ENCODE results near the gene HSD11B2.

The HSD11B2 gene

GRCh38 chr16:67436640-67437193 is 5.8 kb downstream of the HSD11B2 start:
- DNase-seq, result no peak

DNA sequence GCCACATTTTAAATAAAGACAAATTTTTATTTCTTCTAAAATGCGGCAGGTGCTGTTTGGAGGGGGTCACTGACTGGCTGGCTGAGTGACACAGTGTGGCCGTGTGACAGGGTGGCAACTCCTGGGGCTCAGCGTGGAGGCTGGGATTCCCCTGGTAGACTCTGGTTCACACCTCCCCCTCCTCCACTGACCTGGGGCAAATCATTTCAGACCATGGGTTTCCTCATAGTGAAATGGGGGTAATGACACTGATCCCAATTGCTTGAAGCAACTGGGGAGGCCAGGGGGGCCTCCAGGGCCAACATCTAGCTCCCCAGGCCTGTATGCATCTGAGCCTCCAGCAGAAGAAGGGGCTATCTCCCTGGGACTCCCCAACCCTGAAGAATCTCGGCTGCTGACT is 6.6 kb downstream of the HSD11B2 start:
- DNase-seq, result no peak

DNA sequence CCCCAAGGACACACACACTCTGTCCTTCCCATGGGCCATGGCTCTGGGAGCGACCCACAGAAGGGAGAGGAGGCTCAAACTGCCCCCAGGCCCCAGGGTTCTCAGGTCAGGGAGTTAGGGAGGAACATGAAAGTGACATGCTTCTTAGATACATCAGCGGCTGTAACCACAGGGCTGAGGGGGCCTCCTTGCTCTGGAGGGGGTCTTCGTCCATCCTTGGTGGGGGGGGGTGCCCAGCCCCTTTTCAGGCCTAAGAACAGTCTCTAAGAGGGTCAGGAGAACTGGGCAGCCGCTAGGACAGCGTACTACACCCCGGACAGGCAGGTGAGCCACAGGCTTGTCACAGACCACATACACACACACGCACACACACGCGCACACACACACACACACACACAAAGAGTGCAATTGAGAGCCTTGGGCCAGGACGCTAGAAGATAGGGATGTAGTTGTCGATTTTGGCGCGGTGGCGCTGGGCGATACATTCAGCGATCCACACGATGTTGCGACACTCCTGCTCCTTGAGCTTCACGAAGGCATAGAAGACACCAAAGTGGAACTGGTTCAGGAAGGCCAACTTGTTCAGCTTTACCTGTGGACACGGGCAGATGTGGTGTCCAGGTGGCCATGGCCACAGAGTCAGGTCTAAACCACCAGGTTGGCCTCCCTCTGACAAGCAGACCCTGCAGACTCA is 7.3 kb downstream of the HSD11B2 start:
- no peak for DNase-seq

GRCh38 chr16:67438824-67439393 is 8.0 kb downstream of the HSD11B2 start:
- DNase-seq, result no peak

- DNase-seq, result no peak
Measured at GRCh38 chr16:67441271-67441753, 10.4 kb downstream of the HSD11B2 start.

DNA sequence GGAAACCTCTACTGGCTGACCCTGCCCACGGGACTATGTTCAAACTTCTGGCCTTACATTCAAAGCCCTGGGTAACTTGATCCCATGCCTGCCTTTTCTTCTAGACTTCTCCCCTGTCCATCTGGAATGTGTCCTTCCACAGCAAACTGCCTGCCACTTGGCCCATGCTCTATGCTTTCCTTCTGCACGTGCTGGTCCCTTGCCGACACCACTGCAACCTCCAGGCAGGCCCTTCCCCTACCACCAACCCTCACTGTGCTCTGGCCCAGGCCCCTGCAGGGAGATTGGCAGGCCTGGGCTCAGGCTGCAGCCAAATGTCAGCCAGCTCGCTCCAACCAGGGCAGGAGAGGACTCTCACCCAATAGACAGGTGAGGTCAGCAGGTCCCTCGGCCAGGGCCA is 11.0 kb downstream of the HSD11B2 start:
- no peak for DNase-seq

DNA sequence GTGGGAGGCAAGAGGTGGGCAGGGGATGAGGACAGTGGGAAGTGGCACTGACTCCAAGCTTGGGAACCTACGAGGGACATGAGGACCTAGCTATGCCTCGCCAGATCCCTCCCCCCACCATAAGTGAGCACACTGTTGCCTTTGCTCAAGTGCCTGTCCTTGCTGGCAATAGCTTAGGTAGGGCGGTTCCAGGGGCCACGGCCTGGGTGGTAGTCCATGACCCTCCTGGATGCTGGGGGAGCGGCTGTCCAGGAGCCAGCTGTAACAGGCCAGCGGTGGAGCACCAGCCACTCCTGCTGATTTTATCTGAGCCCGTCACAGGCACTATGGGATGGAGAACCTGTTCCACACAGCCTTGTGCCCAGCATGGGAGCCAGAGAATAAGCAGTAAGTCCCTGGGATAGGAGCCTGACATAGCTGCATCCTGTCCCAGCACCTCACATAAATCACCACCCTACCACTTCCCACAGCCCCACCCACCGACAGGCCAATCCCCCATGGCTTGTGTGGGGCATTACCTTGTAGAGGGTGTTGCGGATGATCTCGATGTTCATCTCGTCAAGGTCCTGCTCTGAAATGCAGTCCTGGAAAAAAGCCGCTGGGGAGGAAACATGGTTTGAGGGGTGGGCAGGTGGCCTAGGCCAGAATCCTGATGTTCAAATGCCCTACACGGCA is 11.8 kb downstream of the HSD11B2 start:
- DNase-seq, result no peak

- DNase-seq, result no peak
Measured at GRCh38 chr16:67443265-67443664, 12.3 kb downstream of the HSD11B2 start.

DNA sequence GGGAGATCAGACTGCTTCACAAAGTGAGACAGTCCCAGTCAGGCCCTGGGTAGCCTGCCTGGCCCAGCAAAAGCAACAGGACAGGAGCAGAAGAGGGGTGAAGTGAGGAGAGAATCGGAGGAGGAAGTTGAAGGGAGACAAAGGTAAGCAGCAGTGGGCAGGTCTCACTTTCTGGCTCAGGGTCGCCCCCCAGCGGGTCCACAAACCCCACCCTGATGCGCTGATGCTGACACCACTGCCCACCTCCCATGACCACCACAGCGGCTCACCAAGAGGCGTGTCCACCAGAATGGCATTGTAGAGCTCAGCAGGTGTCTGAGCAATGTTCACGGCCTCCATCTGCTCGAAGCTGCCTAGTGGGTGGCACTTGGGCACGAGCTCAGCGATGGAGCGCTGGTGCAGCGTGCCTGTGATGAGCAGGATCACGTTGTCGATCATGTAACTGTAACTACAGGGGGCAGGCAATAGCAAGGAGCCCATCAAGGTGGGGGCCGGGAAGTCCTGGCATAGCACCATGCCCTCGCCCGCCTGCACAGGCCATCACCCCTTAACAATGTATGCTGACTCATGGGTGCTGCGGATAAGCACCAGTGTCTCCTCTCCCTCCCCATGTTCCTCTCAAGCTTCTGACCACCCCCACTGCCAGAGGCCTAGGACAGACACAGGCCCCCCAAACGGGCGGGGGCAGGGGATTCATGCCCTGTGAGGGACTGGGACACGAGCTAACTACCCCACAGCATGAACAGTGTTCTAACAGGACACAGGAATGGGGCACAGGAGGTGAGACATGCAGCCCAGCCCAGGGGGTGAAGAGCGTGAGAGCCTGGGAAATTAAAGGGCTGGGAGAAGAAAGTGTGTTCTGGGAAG is 13.6 kb downstream of the HSD11B2 start:
- no peak for DNase-seq

DNA sequence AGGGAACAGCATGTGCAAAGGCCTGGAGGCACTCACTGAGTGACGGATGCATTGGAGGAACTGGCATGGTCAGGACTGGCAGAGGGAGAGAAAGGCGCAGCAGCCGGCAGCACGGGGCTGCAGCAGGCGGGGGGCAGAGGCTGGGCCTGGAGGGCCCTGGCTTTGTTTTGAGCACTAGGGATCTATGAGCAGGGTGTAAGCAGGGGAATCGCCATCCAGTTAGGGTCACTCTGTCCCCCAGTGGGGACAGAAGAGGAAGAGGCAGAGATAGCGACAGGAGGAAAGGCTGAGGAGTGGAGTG is 14.2 kb downstream of the HSD11B2 start:
- DNase-seq, result no peak

GRCh38 chr16:67445441-67445912 is 14.6 kb downstream of the HSD11B2 start:
- DNase-seq, result no peak

- no peak for DNase-seq
Measured at GRCh38 chr16:67445913-67446907, 15.3 kb downstream of the HSD11B2 start.

GRCh38 chr16:67446968-67447507 is 16.1 kb downstream of the HSD11B2 start:
- no peak for DNase-seq

DNA sequence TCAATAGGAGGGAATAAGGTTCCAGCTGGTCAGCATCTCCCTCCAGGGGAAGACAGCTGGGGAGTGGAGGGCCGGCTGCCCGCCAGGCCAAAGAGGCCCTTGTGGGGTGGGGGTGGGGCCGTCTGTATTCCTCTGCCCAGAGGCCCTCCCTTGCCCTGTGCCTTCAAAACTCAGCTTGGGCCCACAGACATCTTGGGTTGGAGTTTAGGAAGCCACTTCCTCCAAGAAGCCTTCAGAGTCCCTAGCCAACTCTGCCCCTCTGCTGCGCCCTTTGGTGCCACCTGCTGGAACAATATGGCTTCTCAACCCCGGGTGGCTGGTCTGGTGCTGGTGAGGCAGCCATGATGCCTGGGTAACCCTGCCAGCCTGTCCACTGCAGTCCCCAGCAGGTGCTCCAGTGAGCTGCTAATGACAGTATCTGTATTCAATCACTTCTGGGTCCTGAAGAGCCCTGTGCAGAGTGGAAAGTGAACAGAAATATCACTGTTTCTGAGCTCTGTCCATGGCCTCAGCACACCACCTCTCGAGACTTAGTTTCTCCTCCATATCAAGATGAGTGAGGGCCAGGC is 16.7 kb downstream of the HSD11B2 start:
- peak; percentile 78 to 86 (median 81) for DNase-seq

DNA sequence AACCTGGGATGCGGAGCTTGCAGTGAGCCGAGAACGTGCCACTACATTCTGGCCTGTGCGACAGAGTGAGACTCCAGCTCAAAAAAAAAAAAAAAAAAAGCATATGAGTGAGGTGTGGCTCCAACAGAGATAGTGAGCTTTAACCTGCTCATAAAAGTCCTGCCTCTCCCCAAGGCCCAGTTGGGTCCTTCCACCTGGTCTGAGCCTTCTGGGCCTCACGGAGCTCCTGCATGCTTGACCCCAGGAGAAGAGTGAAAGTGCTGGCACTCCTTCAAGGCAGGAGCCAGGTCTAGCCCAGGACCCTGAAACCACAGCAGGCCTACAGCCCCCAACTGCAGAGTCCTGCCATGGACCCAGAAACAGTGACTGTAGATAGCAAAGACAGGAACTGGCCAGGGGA is 17.7 kb downstream of the HSD11B2 start:
- no peak for DNase-seq

DNA sequence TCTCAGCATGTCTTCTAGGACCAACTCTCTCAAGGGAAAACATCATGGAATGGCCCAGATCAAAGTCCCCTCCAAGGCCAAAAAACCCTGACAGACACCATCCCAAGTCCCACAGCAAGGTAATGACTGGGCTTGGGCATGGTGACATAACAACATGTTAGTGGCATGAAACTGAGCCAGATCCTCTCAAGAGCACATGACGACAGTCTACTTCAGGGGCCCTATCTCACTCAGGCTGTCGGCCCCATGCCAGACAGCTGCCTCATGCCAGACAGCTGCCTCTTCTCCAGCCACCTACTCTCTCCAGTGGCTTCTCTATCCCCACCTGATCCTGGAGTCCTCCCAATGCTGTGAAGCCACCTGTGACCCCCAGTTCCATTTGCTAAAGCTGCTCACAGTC is 18.4 kb downstream of the HSD11B2 start:
- no peak for DNase-seq

- DNase-seq, result no peak
Measured at GRCh38 chr16:67449739-67450138, 18.8 kb downstream of the HSD11B2 start.

DNA sequence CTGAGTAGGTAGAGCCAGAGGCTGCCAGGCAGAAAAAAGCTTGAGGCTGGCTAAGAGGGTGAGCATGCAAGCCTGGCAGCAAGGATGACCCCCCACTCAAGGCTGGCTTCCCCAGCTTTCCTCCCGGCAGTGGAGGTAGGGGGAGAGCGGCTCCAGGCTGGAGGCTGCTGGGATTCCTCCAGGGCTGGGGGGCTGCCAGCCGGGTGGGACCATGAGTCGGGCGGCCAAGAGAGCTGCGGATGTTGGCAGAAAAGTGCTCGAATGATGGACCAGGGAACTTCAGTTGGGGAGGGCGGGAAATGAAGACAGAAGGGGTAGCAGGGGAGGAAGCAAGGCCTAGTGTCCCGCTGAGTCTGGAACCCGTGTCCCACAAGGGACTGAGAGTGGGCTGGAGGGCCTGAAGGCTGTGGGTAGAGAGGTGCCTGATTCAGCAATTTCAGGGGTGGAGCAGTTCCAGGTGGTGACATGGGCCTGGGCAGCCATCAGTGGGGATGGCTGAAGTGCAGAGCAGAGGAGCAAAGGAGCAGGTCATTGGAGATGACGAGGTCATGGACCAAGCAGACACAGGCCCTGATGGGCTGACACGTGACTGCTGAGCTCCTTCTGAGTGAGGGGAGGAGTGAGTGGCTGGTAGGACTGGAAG is 20.3 kb downstream of the HSD11B2 start:
- DNase-seq, result no peak

- no peak for DNase-seq
Measured at GRCh38 chr16:67451704-67452435, 20.9 kb downstream of the HSD11B2 start.

- no peak for DNase-seq
Measured at GRCh38 chr16:67454104-67454503, 23.2 kb downstream of the HSD11B2 start.
